Measurements from ENCODE around the gene MAST2. TPM values are rescaled to one million over a fixed set of nuclear protein-coding genes. Genes with fewer than 3 reads are reported as not detected.

The MAST2 gene
- total RNA-seq, 3 donors from 2014 or later: 90.0 to 158 (median 100.0) TPM

DNA sequence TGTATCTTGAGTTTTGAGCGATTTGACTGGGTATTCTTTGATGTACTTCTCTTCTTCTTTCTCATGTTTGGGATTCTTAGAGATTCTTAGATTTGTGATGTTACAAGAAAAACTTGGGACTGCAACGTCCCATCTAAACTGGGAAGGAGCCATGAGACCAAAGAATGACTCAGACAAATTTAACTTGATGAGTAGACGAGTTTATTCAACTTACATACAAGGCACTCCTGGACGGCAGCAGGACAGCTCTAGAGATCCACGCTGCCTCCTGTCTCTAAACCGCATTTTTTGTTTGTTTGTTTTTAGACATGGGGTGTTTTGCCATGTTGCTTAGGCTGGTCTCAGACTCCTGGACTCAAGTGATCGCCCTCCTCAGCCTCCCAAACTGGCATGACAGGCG, 191.9 kb downstream of the MAST2 start:
- Histone ChIP-seq H3K36me3 (ENCODE audit: low read depth) (no peaks in the 10 kb centered on the region), H3K4me1 (ENCODE audit: low read depth) (no peaks in the 10 kb centered on the region), H3K4me3 (no peak overlapping the region), H3K9me3 (no peaks in the 10 kb centered on the region)
- TF ChIP-seq, protein P1, sequence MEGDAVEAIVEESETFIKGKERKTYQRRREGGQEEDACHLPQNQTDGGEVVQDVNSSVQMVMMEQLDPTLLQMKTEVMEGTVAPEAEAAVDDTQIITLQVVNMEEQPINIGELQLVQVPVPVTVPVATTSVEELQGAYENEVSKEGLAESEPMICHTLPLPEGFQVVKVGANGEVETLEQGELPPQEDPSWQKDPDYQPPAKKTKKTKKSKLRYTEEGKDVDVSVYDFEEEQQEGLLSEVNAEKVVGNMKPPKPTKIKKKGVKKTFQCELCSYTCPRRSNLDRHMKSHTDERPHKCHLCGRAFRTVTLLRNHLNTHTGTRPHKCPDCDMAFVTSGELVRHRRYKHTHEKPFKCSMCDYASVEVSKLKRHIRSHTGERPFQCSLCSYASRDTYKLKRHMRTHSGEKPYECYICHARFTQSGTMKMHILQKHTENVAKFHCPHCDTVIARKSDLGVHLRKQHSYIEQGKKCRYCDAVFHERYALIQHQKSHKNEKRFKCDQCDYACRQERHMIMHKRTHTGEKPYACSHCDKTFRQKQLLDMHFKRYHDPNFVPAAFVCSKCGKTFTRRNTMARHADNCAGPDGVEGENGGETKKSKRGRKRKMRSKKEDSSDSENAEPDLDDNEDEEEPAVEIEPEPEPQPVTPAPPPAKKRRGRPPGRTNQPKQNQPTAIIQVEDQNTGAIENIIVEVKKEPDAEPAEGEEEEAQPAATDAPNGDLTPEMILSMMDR (IDR thresholded peaks at IDR 0.05): no peak
- intact Hi-C loops (cut with DNase I, micrococcal nuclease): no loop called here
- DNase-seq: no peak
- ATAC-seq: no peak

- intact Hi-C loops (cut with DNase I, micrococcal nuclease): no loop called here
- no peaks in the 10 kb centered on the region for H3K4me1 ChIP-seq (ENCODE audit: low read depth)
- TF ChIP-seq, protein P1 (IDR thresholded peaks at IDR 0.05): no peak
- no peak overlapping the region for H3K4me3 ChIP-seq
- ATAC-seq (no peak), DNase-seq (no peak)
- no peaks in the 10 kb centered on the region for H3K36me3 ChIP-seq (ENCODE audit: low read depth)
- no peaks in the 10 kb centered on the region for H3K9me3 ChIP-seq
These were observed 194.7 kb downstream of the MAST2 start for GRCh38 chr1:45998020-45998617.

DNA sequence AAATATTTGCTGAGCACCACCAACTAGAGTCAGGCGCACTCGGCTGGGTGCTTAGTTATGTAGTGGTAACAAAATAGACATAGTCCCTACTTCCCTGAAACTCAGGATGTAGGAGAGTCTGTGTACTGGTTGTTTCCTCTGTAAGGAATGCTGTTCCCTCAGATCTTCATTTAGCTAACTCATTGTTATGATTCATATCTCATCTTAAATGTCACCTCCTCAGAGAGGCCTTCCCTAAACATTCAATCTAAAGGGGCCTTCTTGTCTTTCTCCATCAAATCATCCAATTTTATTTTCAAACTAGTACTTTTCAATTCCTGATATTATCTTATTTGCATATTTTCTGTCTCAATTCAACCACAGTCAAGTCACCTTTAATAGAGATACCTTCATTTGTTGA, 196.1 kb downstream of the MAST2 start:
- no peaks in the 10 kb centered on the region for H3K36me3 ChIP-seq (ENCODE audit: low read depth)
- H3K4me3 ChIP-seq: no peak overlapping the region
- TF ChIP-seq, protein P1 (IDR thresholded peaks at IDR 0.05): no peak
- ATAC-seq: no peak
- no peaks in the 10 kb centered on the region for H3K9me3 ChIP-seq
- no peak for DNase-seq
- H3K4me1 ChIP-seq (ENCODE audit: low read depth): no peaks in the 10 kb centered on the region
- intact Hi-C loops (cut with DNase I, micrococcal nuclease): no loop called here

GRCh38 chr1:46001081-46001785, 197.8 kb downstream of the MAST2 start:
- H3K36me3 ChIP-seq (ENCODE audit: low read depth): no peaks in the 10 kb centered on the region
- TF ChIP-seq, protein P1 (IDR thresholded peaks at IDR 0.05): no peak
- no peak for ATAC-seq
- no peak overlapping the region for H3K4me3 ChIP-seq
- no peaks in the 10 kb centered on the region for H3K4me1 ChIP-seq (ENCODE audit: low read depth)
- intact Hi-C loops (cut with DNase I, micrococcal nuclease): no loop called here
- no peak for DNase-seq
- no peaks in the 10 kb centered on the region for H3K9me3 ChIP-seq

DNA sequence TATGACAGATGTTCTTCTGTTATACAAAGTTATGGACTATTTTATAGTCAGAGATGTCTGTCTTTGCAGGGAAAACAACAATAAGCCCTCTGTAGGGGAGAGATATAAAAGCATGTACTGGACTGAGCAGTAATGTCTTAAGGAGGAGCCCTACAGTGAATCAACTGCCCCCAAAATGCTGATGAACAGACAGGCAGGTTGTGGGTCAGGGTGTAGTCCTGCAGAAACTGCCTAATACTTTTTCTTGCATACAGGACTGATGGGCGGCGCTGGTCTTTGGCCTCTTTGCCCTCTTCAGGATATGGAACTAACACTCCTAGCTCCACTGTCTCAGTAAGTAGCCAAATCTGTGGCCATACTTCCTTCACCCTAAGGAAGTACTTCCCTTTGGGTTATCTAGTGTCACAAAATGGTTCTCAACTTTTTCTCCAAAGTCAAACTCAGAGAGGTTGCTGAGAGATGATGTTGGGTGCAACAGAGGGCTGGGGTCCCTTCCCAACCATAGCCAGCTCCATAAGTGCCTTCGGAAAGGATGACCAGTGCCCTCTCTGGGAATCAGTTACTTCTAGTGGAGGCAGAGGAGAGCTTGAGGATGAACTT, 199.2 kb downstream of the MAST2 start:
- Histone ChIP-seq H3K4me3 (no peak overlapping the region), H3K9me3 (no peaks in the 10 kb centered on the region), H3K4me1 (ENCODE audit: low read depth) (no peaks in the 10 kb centered on the region), H3K36me3 (ENCODE audit: low read depth) (no peaks in the 10 kb centered on the region)
- intact Hi-C loops (cut with DNase I, micrococcal nuclease): no loop called here
- no peak for DNase-seq
- TF ChIP-seq, protein P1 (IDR thresholded peaks at IDR 0.05): no peak
- ATAC-seq: no peak
